Gastroesophageal sphincter (tissue), 3 donors: Measurements from ENCODE around the gene ZNF763.

ENCODE experiments used
- CTCF ChIP-seq, 4 experiments: fragments of 200-600 bp in 2 of 4; fragments of 450-650 bp in 2 of 4; sonication (generic) in 1 of 4; IDR thresholded peaks; one replicate each; pipeline ENCODE4 v1.5.1; 2017 to 2019; ENCODE audit warnings: antibody characterized with exemption in 4 of 4, mild to moderate bottlenecking in 2 of 4, moderate library complexity in 2 of 4
- EP300 ChIP-seq: sonication (generic); formaldehyde crosslinking; IDR thresholded peaks from one replicate; pipeline ENCODE4 v1.6.1; 2017; ENCODE audit warnings: antibody characterized with exemption, mild to moderate bottlenecking
- POLR2A ChIP-seq, 2 donors: fragments of 450-650 bp; IDR thresholded peaks; one replicate each; pipeline ENCODE4 v1.6.1; 2017; ENCODE audit warnings: antibody characterized with exemption in 2 of 2, mild to moderate bottlenecking in 2 of 2, moderate library complexity in 1 of 2
- POLR2AphosphoS5 ChIP-seq: sonication (generic); formaldehyde crosslinking; IDR thresholded peaks from one replicate; pipeline ENCODE4 v1.6.1; 2017; ENCODE audit warnings: antibody characterized with exemption

- TF ChIP-seq CTCF (IDR thresholded peaks at IDR 0.05) (no peak), POLR2A (IDR thresholded peaks at IDR 0.05) (no peak), POLR2AphosphoS5 (no peak), EP300 (no peak)
Measured at GRCh38 chr19:11921852-11922495, 42.9 kb upstream of the ZNF763 start.
